Activated T-helper 17 cell treated with anti-CD3 and anti-CD28 coated beads, Interleukin-2, amount 50 U/mL, for 72 hours (primary cell): ENCODE measurements around the gene KCNQ2. TPM values are rescaled to one million over a fixed set of nuclear protein-coding genes. Genes with fewer than 3 reads are reported as not detected.

ENCODE experiments used
- ATAC-seq: fragments of 150-1000 bp; cut with Tn5 transposase; replicated peaks from 2 replicates; pipeline ENCODE4 v1.10.0; 2021; ENCODE audit warnings: mild to moderate bottlenecking, moderate library complexity
- H3K27ac Mint-ChIP-seq: one replicate; pipeline ENCODE4 v1.8.0; 2022; ENCODE audit warnings: mixed read lengths
- H3K27me3 Mint-ChIP-seq: one replicate; pipeline ENCODE4 v1.8.0; 2022; ENCODE audit warnings: mixed read lengths
- H3K36me3 Mint-ChIP-seq: one replicate; pipeline ENCODE4 v1.8.0; 2022; ENCODE audit warnings: low read depth, mild to moderate bottlenecking, mixed read lengths
- H3K4me1 Mint-ChIP-seq: one replicate; pipeline ENCODE4 v1.8.0; 2022; ENCODE audit warnings: mixed read lengths
- H3K4me3 Mint-ChIP-seq: one replicate; pipeline ENCODE4 v1.8.0; 2022; ENCODE audit warnings: mild to moderate bottlenecking, mixed read lengths
- H3K9me3 Mint-ChIP-seq: one replicate; pipeline ENCODE4 v1.8.0; 2022; ENCODE audit warnings: mixed read lengths
- total RNA-seq, 2 donors: library from RNA; stranded (reverse); gene quantifications; one replicate each; pipeline ENCODE4 v1.2.3, GENCODE V29; 2022

KCNQ2 gene
- total RNA-seq, 2 donors from 2014 or later, result 0.66 TPM; not detected in 1

DNA sequence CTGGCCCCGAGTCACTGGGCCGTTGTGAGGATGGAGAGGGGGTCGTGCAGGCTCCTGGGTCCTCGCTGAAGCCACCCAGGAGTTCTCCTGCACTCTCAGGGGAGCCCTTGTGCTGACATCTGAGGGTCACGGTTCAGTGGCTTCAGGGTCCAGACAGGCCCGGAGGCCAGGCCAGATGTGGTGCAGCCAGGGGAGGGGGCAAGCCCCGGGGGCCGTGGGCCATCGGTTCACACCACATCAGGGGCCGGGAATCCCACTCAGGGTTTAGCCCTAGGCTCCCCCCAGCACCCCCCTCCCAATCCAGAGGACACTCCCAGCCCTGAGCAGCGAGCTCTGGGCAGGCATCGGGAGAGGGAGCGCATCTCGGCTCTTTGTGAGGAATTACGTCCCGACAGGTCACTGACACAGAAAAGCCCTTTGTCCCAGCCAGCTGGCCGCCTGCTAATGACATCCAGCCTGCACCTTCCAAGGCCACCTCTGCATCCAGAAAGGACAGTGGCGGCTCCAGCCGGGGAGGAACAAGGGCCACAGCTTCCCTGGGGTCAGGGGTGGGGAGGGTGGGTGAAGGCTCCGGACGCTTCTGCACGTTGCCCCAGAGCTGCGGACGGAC is 104.9 kb downstream of the KCNQ2 start:
- H3K9me3 Mint-ChIP-seq, result no peaks in the 10 kb centered on the region
- H3K27me3 Mint-ChIP-seq, result peaks cover 18% of the 10 kb centered on the region
- H3K27ac Mint-ChIP-seq, result no peak overlapping the region
- H3K4me3 Mint-ChIP-seq, result no peak overlapping the region
- ATAC-seq, result no peak
- H3K36me3 Mint-ChIP-seq, result no peaks in the 10 kb centered on the region
- H3K4me1 Mint-ChIP-seq, result no peaks in the 10 kb centered on the region

DNA sequence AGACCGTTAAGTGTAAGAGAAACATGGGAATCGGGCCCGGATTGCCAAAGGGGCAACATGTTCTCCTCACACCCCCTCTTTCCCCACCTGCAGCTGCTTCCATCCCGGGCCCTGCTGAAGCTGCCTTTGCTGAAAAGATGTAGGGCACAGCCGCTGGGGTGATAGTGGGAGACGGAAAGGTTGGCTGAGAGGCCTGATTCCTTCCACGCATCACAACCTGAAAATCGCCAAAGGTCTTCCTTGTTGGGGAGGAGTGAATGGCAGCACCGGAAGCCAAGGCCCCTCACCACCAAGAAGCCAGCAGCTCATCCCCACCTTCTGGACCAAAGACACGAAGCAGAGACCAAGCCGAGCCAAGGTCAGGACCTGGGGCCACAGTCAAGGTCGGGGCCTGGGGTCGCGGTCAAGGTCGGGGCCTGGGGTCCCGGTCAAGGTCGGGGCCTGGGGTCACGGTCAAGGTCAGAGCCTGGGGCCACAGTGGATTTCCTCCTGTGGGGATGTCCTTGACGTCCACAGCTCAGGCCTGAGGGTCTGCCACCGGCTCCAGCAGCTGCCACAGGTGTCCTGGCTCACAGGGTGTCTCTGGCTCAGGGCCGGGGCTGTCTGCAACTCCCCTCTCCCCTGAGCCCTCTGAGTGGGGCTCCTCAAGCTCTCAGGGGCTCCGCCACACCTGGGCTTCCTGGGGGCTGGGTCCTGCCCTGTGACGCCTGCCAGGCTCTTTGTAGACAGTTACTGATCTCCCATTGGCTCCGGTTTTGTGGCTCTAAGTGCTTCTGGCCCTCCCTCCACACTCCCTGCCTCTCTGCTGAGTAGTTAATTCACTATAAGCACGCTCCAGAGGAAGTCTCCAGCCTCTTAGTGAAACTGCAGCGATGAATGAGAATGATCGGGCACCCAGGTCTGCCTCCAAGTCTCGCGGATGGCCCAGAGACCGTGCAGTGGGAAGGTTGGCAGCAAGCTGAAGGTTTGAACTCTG is 105.8 kb downstream of the KCNQ2 start:
- Mint-ChIP-seq H3K27me3 (peaks cover 20% of the 10 kb centered on the region), H3K27ac (no peak overlapping the region), H3K36me3 (no peaks in the 10 kb centered on the region), H3K4me1 (no peaks in the 10 kb centered on the region), H3K9me3 (no peaks in the 10 kb centered on the region), H3K4me3 (no peak overlapping the region)
- no peak for ATAC-seq

DNA sequence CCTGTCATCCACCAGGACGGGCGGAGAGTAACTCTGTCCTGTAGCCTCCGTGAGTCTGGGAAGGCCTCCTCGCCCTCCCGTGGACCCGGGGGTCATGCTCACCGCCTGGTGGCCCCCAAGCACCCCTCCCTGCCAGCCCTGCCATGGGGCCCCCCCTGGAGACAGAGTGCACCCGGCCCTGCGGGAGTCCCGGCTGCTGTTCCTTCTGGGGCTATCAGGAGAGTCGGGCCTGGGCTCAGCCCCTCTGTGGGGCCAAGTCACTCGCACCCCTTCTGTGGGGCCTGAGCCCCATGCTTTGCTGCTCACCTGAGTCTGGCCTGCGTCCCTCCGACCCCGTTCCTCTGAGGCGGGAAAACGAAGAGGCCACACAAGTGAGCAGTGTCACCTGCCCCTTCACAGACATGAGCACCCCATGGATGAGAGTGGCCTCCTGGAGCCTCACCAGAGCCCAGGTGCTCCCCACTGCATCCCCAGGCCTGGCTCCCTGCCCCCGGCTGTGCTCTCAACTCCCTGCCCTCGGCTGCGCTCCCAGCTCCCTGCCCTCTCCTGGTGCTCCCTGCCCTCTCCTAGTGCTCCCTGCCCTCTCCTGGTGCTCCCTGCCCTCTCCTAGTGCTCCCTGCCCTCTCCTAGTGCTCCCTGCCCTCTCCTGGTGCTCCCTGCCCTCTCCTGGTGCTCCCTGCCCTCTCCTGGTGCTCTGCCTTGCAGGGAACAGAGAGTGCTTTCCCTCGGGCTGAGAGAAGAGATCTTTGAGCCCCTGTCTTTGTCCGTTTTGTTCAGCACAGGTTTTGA is 106.7 kb downstream of the KCNQ2 start:
- ATAC-seq, result no peak
- peaks cover 15% of the 10 kb centered on the region for H3K27me3 Mint-ChIP-seq
- no peaks in the 10 kb centered on the region for H3K4me1 Mint-ChIP-seq
- H3K4me3 Mint-ChIP-seq, result no peak overlapping the region
- H3K27ac Mint-ChIP-seq, result no peak overlapping the region
- H3K9me3 Mint-ChIP-seq, result no peaks in the 10 kb centered on the region
- H3K36me3 Mint-ChIP-seq, result no peaks in the 10 kb centered on the region

DNA sequence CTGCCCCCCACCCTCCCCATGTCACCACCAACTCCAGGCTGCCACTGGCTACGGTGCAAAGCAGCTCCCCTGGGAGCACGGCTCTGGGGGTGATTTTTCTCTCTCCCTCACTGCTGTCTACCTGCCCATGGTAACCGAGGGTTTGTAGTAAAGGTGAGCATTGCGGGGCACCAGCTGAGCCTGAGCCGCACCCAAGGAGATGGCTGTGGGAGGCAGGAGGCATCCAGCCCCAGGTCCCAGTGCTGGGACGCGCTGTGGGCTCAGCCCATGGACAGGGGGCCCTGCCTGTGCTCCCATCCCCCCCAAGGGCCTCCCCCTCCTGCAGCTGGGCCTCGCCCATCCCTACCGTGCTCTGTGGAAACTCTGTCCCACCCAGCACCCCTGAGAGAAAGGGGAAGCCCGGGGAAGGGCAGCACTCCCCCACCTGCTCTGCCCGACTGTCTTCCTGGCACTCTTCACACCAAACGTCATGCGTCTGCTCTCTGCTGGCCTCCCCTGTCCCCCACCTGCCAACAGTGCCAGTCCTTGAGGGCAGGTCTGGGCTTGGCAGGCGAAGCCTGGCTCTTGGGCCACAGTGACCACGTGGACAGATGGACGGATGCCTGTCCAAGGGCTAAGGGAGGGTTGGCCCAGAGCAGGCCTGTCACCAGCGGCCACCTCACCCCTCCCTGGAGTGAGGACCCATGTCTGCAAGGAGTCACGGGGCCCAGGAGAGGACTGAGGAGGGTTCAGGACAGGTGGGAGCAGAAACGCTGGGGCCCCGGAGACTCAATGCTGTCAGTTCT is 107.5 kb downstream of the KCNQ2 start:
- no peak overlapping the region for H3K4me3 Mint-ChIP-seq
- no peaks in the 10 kb centered on the region for H3K36me3 Mint-ChIP-seq
- peaks cover 15% of the 10 kb centered on the region for H3K27me3 Mint-ChIP-seq
- no peaks in the 10 kb centered on the region for H3K9me3 Mint-ChIP-seq
- no peak overlapping the region for H3K27ac Mint-ChIP-seq
- H3K4me1 Mint-ChIP-seq, result no peaks in the 10 kb centered on the region
- ATAC-seq, result no peak

DNA sequence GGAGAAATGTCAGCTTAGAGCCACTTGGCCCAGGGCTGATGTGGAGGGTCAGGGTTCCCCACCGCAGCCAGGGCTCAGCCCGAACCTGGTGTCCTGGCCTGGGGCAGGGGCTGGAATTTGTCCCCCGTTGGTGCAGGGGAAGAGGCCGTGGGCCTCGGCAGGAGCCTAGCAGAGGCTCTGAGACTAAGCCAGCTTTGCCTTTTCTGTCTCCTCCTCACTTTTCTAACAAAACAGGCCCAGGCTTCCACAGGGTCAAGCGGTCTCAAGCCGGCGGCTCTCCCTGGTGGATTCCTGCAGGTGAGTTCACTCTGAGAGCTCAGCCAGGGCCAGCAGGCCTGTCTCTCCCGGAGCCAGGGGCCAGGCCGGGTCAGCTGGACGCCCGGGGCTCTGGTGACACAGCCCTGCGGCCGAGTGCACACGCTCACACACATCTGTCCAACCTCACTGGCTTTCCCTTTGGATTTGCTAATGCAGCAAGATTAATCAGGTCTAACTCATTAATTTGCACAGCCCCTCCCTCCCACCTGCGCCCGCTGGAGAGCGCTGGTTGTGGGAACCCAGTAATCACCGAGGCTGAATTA is 108.4 kb downstream of the KCNQ2 start:
- H3K36me3 Mint-ChIP-seq, result no peaks in the 10 kb centered on the region
- H3K27me3 Mint-ChIP-seq, result peaks cover 18% of the 10 kb centered on the region
- ATAC-seq, result no peak
- no peak overlapping the region for H3K4me3 Mint-ChIP-seq
- H3K27ac Mint-ChIP-seq, result no peak overlapping the region
- H3K4me1 Mint-ChIP-seq, result no peaks in the 10 kb centered on the region
- H3K9me3 Mint-ChIP-seq, result no peaks in the 10 kb centered on the region

DNA sequence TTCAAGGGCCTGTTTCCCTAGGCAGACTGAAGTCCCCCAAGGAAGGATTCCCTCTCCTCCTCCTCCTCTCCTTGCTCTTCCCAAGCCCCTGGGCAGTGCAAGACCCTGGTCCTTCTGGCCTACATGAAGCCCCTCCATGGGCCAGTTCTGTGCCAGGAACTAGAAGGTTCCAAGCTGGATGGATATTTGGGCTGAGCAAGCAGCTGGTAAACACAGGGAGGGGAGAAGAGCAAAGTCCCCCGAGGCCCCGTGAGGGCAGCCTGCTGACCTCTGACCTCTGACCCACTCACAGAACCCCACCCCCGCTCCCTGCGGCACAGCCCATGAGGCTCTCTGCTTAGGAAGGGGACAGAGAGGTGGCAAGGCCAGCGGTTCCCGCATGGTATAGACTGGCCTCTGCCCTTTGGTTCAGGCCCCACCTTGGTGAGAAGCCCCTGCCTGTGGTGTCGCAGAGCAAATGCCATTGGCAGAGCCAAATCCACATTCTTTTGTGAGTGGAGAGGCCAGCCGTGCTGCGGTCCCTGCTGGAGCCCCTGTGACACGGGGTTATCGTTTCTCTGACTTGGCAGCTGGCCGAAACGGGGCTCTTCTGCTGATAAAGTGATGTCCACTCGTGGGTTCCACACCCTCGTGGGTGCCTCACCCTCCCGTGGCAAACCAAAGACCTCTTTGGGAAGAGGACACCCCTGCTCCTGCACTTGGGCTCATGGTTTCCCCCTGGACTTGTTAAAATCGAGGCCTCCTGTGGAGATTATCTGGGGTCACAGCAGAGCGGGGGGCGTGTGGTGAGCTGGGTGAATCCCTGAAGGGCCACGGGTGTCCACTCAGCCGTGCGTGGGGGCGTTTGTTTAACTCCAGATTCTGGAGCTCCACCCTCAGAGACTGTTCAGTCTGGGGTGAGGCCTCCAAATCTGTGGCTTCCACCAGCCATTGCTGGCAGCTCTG is 109.2 kb downstream of the KCNQ2 start:
- Mint-ChIP-seq H3K4me1 (no peaks in the 10 kb centered on the region), H3K36me3 (no peaks in the 10 kb centered on the region), H3K9me3 (no peaks in the 10 kb centered on the region), H3K27ac (no peak overlapping the region), H3K4me3 (no peak overlapping the region), H3K27me3 (peaks cover 18% of the 10 kb centered on the region)
- no peak for ATAC-seq

DNA sequence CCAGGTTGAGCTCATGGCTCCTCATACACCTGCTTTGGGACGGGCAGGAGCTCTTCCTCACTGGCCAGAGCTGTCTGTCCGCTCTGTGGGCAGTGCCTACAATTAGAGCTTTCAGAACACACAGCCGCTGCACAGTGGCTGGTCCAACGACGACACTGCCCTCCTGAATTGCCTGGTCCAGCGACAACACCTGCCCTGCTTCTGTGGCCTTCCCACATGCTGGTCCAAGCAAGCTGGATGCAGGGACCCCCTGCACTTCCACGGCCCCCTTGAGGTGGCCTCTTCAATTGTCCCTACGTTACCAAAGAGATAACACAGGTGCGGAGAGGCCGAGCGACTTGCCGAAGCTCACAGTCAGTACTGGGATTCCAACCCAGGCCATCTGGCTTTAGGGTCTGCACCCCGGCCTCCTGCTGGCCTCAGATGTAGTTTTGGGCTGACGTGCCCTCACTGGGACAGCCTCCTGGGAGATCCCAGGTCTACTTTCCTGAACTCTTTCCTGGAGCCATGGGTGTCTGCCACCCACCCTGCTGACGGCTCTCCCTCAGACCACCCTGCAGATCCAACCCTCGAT is 109.9 kb downstream of the KCNQ2 start:
- no peak overlapping the region for H3K4me3 Mint-ChIP-seq
- no peaks in the 10 kb centered on the region for H3K4me1 Mint-ChIP-seq
- no peaks in the 10 kb centered on the region for H3K9me3 Mint-ChIP-seq
- no peak for ATAC-seq
- peaks cover 18% of the 10 kb centered on the region for H3K27me3 Mint-ChIP-seq
- H3K36me3 Mint-ChIP-seq, result no peaks in the 10 kb centered on the region
- H3K27ac Mint-ChIP-seq, result no peak overlapping the region

DNA sequence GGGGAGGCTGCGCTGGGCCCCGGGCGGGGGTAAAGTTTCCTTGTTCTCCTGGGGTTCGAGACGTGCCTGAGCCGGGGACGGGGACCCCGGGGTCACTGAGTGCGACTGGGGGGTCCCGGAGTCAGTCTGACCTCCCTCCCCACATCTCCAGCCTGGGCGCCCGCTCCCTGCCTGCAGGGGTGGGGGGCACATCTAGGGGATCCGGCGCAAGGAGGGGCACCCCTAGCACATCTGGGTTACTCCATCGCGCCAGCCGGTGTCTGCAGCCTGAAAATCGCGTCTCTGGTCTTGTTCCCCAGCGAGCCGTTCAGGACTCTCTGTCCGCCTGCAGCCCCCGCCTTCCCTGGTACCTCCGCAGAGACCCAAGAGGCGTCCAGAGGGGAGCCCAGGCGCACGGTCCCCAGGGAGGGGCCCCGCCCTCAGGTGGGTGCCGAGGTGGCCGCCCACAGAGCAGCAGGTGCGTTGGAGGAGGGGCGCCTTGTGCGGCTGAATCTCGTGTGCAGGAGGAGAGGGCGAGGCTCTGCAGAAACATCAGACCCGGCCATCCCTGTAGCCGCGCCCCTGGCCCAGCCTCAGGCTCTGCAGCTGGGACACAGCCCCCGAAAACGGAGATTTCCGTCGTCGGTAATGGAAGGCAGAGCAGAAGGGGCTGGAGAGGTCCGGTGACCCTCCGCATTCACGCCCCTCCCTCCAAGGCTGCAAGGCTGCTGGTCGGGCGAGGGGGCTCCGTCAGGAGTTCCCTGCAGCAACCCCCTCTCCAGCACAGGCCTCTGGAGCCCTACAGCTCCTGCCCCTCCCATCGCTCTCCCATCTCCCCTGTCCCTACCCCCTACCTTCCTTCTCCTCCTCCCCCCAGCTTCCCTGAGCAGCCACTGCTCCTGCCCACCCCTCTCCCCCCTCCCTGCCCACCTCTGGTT is 110.7 kb downstream of the KCNQ2 start:
- H3K4me3 Mint-ChIP-seq, result no peak overlapping the region
- no peak overlapping the region for H3K27ac Mint-ChIP-seq
- no peaks in the 10 kb centered on the region for H3K9me3 Mint-ChIP-seq
- no peaks in the 10 kb centered on the region for H3K36me3 Mint-ChIP-seq
- no peaks in the 10 kb centered on the region for H3K4me1 Mint-ChIP-seq
- H3K27me3 Mint-ChIP-seq, result peaks cover 18% of the 10 kb centered on the region
- ATAC-seq, result peak; percentile 23

DNA sequence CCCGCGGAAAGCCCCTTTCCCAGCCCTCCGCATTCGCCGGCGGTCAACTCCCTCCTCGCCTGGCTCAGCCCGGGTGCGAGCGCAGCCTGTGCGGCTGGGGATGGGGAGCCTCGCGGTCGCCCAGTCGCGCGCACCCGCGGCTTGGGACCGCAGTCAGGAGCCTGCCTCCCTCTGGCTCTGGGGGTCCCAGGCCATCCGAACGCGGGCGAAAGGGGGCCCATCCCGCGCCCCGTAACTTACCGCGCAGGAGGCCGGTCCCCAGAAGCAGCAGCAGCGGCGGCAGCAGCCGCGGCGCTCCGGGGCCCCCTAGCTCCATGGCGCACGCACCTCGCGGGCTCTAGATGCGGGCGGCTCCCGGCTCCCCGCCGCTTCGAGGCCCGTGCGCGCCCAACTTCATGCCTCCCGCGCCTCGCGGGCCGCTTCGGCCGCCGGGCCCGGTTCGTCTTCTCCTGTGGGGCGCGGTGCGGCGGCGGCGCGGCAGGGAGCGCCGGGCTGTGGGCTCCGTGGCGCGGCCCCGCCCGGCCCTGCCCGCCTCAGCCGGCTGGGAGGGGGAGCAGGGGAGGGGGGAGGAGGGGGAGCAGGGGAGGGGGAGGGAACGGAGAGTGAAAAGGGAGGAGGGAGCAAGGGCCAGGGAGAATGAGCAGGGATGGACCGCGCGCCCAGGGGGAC is 111.5 kb downstream of the KCNQ2 start, which contains the start of gene CHRNA4:
Gene CHRNA4, minus strand, starts transcription at position 500 of the 669 bp plus-strand sequence. Its CDS starts 184 bp downstream, at position 316.
- Mint-ChIP-seq H3K27me3 (peaks cover 15% of the 10 kb centered on the region), H3K9me3 (no peaks in the 10 kb centered on the region), H3K36me3 (no peaks in the 10 kb centered on the region)

DNA sequence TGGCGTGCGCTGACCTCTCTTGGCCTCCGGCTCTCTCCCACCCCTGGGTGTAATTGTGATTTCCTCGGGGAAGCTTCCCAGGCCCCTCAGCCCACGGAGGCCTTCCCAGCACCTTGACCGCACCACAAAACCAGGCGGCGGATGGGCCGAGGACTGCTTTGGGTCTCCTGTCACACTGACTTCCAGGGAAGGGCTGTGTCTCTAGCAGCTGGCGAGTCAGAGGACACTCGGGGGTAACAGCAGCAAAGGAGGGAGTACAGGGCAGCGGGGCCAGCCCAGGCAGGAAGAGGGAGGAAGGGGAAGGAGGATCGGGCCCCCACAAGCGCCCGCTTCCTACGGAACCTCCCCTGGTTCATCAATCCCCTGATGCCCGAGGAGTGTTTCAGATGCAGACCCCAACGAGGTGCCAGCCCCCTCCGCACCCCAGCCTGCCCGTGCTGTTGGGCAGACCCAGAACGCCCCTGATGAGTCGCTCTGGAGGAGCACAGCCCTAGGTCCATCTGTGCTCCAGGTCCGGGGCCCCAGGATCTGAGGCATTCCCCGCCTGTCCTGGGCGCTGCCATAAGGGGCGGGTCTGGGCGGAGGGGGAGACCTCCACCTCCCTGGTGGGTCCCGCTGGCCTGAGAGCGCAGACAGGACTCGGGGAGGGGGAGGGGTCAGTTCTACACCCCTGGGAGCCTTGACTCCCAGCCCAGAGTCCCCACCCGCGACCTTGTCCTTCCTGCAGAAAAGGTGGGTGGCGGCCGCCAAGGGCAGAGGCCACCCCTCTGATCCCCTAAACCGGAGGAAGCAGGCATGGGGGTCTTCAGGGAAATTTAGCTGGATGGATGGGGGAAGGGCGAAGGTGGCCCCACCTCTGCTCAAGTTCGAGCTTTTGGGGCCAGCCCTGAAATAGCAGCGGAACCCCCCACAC is 112.3 kb downstream of the KCNQ2 start:
- H3K27ac Mint-ChIP-seq, result no peak overlapping the region
- peaks cover 13% of the 10 kb centered on the region for H3K27me3 Mint-ChIP-seq
- no peaks in the 10 kb centered on the region for H3K36me3 Mint-ChIP-seq
- no peaks in the 10 kb centered on the region for H3K4me1 Mint-ChIP-seq
- no peaks in the 10 kb centered on the region for H3K9me3 Mint-ChIP-seq
- H3K4me3 Mint-ChIP-seq, result no peak overlapping the region
- ATAC-seq, result no peak

More for the DNA sequence above, 111.5 kb downstream of the KCNQ2 start, which contains the start of gene CHRNA4:
- ATAC-seq, result peak; percentile 26
- Mint-ChIP-seq H3K4me3 (no peak within 1 kb of the TSS), H3K4me1 (no peaks in the 10 kb centered on the region), H3K27ac (no peak within 1 kb of the TSS)
